Measurements from ENCODE around the gene CFAP58. TPM values are rescaled to one million over a fixed set of nuclear protein-coding genes. Genes with fewer than 3 reads are reported as not detected.
A peak's percentile ranks its signal among the peaks of the same experiment; 100 is the strongest.

CFAP58 gene
- total and polyA plus RNA-seq, 4 donors, result 0.01 to 0.09 (median 0.08) TPM; not detected in 1

DNA sequence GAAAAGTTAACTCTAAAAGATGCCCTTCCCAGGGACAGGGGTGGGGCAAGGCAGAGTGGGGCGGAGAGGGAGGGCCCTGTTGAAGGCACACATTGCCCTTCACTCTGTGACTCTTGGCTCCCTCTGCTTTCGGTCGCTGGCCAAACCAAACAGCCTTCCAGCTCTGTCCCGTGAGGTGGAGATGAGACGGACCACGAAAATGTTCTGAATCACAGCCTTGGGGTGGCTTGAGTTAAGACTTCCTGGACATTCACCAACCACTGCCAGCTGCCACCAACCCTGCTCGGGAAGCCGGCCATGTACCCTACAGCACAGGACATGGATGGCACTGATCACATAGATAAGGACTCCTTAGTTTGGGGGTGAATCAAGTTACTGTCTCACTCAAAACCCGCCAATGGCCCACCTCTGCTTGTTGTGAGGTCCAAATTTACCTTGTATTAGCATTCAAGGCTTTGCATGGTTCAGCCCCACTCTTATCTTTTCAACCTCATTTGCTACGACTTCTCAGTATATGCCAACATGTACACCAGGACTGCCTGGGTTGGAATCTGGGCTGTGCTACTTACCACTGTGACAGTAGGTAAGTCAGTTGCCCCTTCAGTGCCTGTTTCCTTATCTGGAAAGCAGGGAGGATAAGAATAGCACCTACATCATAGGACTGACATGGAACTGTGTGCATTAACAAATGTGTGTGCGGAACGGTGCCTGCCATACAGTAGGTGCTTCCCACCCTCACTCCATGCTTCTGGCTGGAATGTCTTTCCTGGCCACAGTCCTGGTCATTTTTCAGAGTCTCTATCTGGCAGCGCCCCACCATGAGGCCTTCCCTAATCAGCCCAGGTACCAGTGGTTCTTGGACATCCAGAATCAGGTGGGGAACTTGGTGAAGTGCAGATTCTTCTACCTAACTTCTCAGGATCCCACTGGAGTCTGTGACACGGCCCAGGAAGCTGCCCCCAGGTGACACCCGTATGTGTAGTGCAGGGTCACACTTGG lies 43.4 kb upstream of the CFAP58 start:
- no peak overlapping the region for H3K4me3 ChIP-seq (ENCODE audit: low read depth in 1 of 3, low read length in 3 of 3)
- no peak overlapping the region for H3K27ac ChIP-seq (ENCODE audit: low read depth in 1 of 2, low read length in 2 of 2)
- no peak for DNase-seq (ENCODE audit: low spot score)
- peaks cover 0 to 21% (median 5%) of the 10 kb centered on the region in 4 donors for H3K36me3 ChIP-seq (ENCODE audit: control insufficient read depth in 4 of 4, insufficient read depth in 3 of 4, low read depth in 1 of 4, low read length in 3 of 4)
- H3K27me3 ChIP-seq (ENCODE audit: control insufficient read depth in 4 of 4, insufficient read depth in 4 of 4, low read length in 3 of 4), result no peaks in the 10 kb centered on the region
- TF ChIP-seq EGR1 (IDR thresholded peaks at IDR 0.05; ENCODE audit: low read depth in 2 of 2) (no peak), HNF4A (conservative IDR thresholded peaks at IDR 0.05) (peak; percentile 24 to 25), JUND (IDR thresholded peaks at IDR 0.05) (no peak), FOXA2 (IDR thresholded peaks at IDR 0.05) (no peak), RAD21 (IDR thresholded peaks at IDR 0.05) (peak in 1 of 2 donors; percentile 36), NR2F2 (IDR thresholded peaks at IDR 0.05) (no peak)
- WGBS, result 64% methylated on average over 15 of the region's 15 CpGs
- H3K4me1 ChIP-seq (ENCODE audit: control insufficient read depth in 4 of 4, insufficient read depth in 4 of 4, low read length in 3 of 4), result peaks cover 1 to 12% (median 7%) of the 10 kb centered on the region in 4 donors
- no peak overlapping the region for H3K9ac ChIP-seq (ENCODE audit: low read depth in 1 of 2, low read length in 2 of 2)
- H3K9me3 ChIP-seq (ENCODE audit: control insufficient read depth in 4 of 4, low read length in 3 of 4), result no peaks in the 10 kb centered on the region

DNA sequence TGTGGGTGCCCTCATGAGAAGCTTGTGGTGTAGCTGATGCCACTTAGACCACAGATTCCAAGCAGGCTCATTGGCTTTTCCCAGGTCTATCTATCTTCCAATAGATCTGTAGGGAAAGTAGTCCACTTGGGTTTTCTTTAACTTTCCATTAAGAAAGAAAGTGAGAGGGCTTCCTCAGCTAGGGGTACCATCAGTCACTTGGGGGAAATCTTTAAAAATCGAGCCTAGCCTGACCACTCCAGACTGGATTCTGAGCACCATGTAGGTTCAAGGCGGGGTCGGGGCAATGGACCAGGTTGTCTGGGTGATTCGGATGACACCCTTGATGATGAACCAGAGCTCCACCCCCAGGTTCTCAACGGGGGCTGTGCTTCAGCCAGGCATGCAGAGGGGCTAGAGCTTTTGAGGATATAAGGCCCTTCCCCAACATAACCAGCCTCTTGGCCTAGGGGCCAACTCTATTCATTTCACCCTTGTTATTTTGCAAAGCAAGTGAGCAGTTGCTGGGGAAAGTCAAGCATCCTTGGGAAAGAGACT lies 42.4 kb upstream of the CFAP58 start:
- Histone ChIP-seq H3K9ac (ENCODE audit: low read depth in 1 of 2, low read length in 2 of 2) (no peak overlapping the region), H3K27ac (ENCODE audit: low read depth in 1 of 2, low read length in 2 of 2) (no peak overlapping the region), H3K4me1 (ENCODE audit: control insufficient read depth in 4 of 4, insufficient read depth in 4 of 4, low read length in 3 of 4) (peaks cover 1 to 8% (median 5%) of the 10 kb centered on the region in 4 donors), H3K4me3 (ENCODE audit: low read depth in 1 of 3, low read length in 3 of 3) (no peak overlapping the region), H3K27me3 (ENCODE audit: control insufficient read depth in 4 of 4, insufficient read depth in 4 of 4, low read length in 3 of 4) (no peaks in the 10 kb centered on the region), H3K9me3 (ENCODE audit: control insufficient read depth in 4 of 4, low read length in 3 of 4) (no peaks in the 10 kb centered on the region), H3K36me3 (ENCODE audit: control insufficient read depth in 4 of 4, insufficient read depth in 3 of 4, low read depth in 1 of 4, low read length in 3 of 4) (peaks cover 0 to 23% (median 6%) of the 10 kb centered on the region in 4 donors)
- TF ChIP-seq FOXA1 (IDR thresholded peaks at IDR 0.05), result no peak
- DNase-seq (ENCODE audit: low spot score), result no peak
- 92% methylated on average over 5 of the region's 5 CpGs for WGBS

DNA sequence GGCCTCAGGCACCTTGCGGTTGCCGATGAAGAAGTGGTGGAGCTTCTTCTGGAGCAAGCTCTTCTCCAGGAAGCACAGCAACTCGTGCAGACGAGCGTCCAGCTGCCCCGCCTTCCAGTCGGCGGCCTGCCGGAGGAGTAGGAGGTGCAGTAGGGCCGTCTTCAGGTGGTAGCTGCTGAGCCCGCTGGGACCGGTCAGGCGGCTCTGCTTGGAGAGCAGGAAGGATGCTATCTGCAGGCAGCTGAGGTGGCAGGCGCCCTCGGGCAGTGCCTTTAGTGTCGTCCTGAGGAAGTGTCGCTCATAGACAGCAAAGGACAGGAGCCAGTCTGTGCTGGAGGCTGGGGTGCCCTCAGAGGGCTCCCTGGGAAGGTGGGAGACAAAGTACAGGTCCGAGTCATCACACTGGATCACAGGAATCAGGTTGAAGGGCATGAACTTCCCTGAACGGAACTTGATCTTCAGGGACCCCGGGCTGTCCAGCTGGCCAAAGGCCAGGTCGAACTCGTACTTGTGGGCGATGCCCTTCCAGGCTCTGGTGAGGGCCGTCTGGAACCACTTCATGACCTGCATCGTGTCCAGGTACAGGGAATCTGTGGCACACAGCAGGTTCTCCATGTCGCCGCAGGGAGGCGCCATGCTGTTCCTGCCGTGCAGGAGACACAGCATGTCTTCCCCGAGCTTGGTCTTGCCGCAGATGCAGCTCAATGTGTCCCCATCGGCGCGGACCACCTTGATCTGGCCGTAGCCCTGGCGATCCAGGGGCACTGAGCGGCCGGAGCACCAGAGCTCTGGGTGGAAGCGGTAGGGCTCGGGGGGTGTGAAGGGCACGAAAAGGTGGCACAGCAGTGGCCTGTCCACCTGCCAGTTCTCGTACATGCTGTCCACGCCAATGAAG lies 38.8 kb upstream of the CFAP58 start:
- Histone ChIP-seq H3K36me3 (ENCODE audit: control insufficient read depth in 4 of 4, insufficient read depth in 3 of 4, low read depth in 1 of 4, low read length in 3 of 4) (peaks cover 0 to 23% (median 6%) of the 10 kb centered on the region in 4 donors), H3K9ac (ENCODE audit: low read depth in 1 of 2, low read length in 2 of 2) (no peak overlapping the region), H3K4me3 (ENCODE audit: low read depth in 1 of 3, low read length in 3 of 3) (no peak overlapping the region), H3K27ac (ENCODE audit: low read depth in 1 of 2, low read length in 2 of 2) (no peak overlapping the region), H3K27me3 (ENCODE audit: control insufficient read depth in 4 of 4, insufficient read depth in 4 of 4, low read length in 3 of 4) (no peaks in the 10 kb centered on the region), H3K9me3 (ENCODE audit: control insufficient read depth in 4 of 4, low read length in 3 of 4) (no peaks in the 10 kb centered on the region), H3K4me1 (ENCODE audit: control insufficient read depth in 4 of 4, insufficient read depth in 4 of 4, low read length in 3 of 4) (peaks cover 1 to 11% (median 8%) of the 10 kb centered on the region in 4 donors)
- no peak for DNase-seq (ENCODE audit: low spot score)
- TF ChIP-seq, protein P1, sequence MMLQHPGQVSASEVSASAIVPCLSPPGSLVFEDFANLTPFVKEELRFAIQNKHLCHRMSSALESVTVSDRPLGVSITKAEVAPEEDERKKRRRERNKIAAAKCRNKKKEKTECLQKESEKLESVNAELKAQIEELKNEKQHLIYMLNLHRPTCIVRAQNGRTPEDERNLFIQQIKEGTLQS (IDR thresholded peaks at IDR 0.05), result no peak
- TF ChIP-seq JUND (IDR thresholded peaks at IDR 0.05) (no peak), TAF1 (conservative IDR thresholded peaks at IDR 0.05) (no peak), RXRA (IDR thresholded peaks at IDR 0.05) (no peak), FOXA1 (IDR thresholded peaks at IDR 0.05) (no peak), FOXA2 (IDR thresholded peaks at IDR 0.05) (no peak), RAD21 (IDR thresholded peaks at IDR 0.05) (no peak), NR2F2 (IDR thresholded peaks at IDR 0.05) (no peak), EGR1 (IDR thresholded peaks at IDR 0.05; ENCODE audit: low read depth in 2 of 2) (no peak), SP1 (IDR thresholded peaks at IDR 0.05) (no peak), HNF4A (conservative IDR thresholded peaks at IDR 0.05) (no peak), GABPA (IDR thresholded peaks at IDR 0.05 in 1 of 2, conservative IDR thresholded peaks at IDR 0.05 in 1 of 2) (no peak)
- TF ChIP-seq, protein P2, sequence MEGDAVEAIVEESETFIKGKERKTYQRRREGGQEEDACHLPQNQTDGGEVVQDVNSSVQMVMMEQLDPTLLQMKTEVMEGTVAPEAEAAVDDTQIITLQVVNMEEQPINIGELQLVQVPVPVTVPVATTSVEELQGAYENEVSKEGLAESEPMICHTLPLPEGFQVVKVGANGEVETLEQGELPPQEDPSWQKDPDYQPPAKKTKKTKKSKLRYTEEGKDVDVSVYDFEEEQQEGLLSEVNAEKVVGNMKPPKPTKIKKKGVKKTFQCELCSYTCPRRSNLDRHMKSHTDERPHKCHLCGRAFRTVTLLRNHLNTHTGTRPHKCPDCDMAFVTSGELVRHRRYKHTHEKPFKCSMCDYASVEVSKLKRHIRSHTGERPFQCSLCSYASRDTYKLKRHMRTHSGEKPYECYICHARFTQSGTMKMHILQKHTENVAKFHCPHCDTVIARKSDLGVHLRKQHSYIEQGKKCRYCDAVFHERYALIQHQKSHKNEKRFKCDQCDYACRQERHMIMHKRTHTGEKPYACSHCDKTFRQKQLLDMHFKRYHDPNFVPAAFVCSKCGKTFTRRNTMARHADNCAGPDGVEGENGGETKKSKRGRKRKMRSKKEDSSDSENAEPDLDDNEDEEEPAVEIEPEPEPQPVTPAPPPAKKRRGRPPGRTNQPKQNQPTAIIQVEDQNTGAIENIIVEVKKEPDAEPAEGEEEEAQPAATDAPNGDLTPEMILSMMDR (IDR thresholded peaks at IDR 0.05; ENCODE audit: low read depth, low read length, missing input control), result no peak
- TF ChIP-seq, protein P3, sequence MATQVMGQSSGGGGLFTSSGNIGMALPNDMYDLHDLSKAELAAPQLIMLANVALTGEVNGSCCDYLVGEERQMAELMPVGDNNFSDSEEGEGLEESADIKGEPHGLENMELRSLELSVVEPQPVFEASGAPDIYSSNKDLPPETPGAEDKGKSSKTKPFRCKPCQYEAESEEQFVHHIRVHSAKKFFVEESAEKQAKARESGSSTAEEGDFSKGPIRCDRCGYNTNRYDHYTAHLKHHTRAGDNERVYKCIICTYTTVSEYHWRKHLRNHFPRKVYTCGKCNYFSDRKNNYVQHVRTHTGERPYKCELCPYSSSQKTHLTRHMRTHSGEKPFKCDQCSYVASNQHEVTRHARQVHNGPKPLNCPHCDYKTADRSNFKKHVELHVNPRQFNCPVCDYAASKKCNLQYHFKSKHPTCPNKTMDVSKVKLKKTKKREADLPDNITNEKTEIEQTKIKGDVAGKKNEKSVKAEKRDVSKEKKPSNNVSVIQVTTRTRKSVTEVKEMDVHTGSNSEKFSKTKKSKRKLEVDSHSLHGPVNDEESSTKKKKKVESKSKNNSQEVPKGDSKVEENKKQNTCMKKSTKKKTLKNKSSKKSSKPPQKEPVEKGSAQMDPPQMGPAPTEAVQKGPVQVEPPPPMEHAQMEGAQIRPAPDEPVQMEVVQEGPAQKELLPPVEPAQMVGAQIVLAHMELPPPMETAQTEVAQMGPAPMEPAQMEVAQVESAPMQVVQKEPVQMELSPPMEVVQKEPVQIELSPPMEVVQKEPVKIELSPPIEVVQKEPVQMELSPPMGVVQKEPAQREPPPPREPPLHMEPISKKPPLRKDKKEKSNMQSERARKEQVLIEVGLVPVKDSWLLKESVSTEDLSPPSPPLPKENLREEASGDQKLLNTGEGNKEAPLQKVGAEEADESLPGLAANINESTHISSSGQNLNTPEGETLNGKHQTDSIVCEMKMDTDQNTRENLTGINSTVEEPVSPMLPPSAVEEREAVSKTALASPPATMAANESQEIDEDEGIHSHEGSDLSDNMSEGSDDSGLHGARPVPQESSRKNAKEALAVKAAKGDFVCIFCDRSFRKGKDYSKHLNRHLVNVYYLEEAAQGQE (IDR thresholded peaks at IDR 0.05), result no peak
- TF ChIP-seq, protein P4, sequence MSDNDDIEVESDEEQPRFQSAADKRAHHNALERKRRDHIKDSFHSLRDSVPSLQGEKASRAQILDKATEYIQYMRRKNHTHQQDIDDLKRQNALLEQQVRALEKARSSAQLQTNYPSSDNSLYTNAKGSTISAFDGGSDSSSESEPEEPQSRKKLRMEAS (IDR thresholded peaks at IDR 0.05), result no peak
- WGBS, result 94% methylated on average over 43 of the region's 43 CpGs

Measured in liver (tissue), 9 donors.